ENCODE data around the gene ZCCHC14. TPM values are rescaled to one million over a fixed set of nuclear protein-coding genes. Genes with fewer than 3 reads are reported as not detected.
"Not testable (repeated sequence)": the region's sequence is repeated elsewhere in the genome, so short reads cannot be mapped to it uniquely, and the experiment has no call there.

ZCCHC14 gene
- polyA plus RNA-seq, 4 donors, result 28.3 to 35.5 (median 34.5) TPM

GRCh38 chr16:87389914-87390313 lies 102.9 kb downstream of the ZCCHC14 start:
- DNase-seq (ENCODE audit: low read depth in 4 of 4, low spot score in 3 of 4), result not testable (repeated sequence)

DNA sequence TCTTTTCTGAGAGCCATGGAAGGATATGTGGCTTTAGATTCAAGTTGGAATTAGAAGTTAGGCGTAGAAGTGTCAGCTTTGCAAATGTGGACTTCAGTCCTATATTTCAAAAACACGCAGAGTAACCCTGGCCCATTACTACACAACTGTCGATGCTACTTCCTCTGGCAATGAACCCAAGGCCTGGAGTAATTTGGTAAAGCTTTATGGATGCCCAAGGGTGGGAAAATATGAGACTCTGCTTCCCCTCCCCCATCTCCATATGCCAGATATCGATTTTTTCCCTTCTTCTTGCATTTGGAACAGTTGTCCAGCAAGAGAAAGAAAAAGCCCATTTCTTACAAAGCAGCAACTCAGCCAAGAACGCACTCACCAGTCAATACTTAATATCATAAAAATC lies 103.6 kb downstream of the ZCCHC14 start:
- DNase-seq (ENCODE audit: low read depth in 4 of 4, low spot score in 3 of 4), result no peak

GRCh38 chr16:87388818-87389134 lies 104.0 kb downstream of the ZCCHC14 start:
- no peak for DNase-seq (ENCODE audit: low read depth in 4 of 4, low spot score in 3 of 4)

DNA sequence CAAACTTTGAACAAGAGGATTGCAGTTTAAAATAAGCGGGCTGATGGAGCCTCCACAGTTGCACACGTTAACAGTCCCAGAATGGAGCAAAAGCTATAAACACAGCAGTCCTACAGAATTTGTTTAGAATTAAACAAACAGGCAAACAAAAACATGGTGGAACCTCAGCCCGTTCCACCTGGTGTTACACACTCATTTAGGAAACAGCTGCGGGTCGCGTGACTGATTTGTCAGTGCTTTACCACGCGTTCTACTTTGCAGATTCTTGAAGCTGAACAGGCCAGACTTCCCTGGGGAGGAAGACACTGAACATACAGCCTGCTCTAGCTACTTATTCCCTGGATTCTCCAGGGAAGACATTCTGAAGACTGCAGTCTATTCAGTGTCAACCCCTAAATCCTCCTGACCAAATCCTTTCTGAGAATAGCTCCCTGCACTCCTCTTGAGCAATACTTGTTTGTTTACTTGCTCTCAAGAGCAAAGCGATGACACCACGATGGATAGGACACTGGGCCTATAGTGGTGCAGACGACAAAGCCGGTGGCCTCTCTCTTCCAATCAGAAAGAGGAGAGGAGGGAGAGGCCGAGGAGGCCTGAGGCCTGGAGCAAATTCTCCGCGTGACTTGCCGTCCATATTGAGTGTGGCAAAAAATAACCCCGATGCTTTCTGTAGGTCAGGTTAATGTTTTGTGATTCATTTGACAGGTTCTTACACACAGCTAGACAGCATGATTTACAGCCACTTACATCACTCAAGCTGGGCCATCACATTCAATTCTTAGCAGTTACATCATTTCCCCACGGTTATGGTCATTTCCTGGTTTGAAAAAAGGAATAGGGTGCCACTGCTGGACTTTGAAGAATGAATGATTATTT lies 104.6 kb downstream of the ZCCHC14 start:
- DNase-seq (ENCODE audit: low read depth in 4 of 4, low spot score in 3 of 4), result peak; percentile 91 to 96 (median 94)

DNA sequence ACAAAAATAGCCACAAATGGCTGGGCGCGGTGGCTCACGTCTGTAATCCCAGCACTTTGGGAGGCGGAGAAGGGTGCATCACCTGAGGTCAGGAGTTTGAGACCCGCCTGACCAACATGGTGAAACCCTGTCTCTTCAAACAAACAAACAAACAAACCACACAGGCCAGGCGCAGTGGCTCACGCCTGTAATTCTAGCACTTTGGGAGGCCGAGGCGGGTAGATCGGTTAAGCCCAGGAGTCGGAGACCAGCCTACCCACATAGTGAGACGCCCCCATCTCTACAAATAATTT lies 108.0 kb downstream of the ZCCHC14 start:
- not testable (repeated sequence) for DNase-seq (ENCODE audit: low read depth in 4 of 4, low spot score in 3 of 4)

GRCh38 chr16:87384162-87384874 lies 108.5 kb downstream of the ZCCHC14 start:
- DNase-seq (ENCODE audit: low read depth in 4 of 4, low spot score in 3 of 4), result no peak

DNA sequence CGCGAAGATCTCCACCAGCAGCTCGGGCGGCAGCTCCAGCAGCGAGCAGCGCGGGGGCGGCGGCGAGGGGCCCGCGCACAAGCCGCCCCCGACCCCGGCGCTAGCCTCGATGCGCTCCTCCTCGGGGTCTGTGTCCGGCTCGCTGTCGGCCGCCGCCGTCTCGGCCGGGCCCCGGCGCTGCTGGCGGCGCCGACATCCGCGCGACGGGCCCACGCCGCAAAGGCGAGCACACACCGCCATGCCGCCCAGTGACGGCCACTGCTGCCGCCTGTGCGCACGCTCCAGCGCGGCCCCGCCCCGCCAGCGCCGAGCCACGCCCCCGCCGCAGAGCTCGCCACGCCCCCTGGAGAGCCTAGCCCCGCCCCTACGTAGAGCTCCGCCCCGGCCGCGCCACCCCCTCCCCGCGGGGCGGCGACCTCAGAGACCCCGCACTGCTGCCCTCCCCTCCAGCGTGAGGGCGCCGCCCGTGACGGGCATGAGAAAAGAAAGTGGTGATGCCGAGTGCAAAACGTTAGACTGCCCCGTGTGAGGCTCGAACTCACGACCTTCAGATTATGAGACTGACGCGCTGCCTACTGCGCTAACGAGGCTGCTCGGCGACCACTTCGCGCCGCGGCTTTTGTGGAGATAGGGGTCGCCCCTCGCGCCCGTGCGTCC lies 109.2 kb downstream of the ZCCHC14 start, which contains the start of gene FBXO31:
Gene FBXO31 (minus strand): TSS at position 272 of the 657 bp plus-strand sequence. CDS start 32 bp downstream, at position 240.
- peak; percentile 76 to 85 (median 78) for DNase-seq (ENCODE audit: low read depth in 4 of 4, low spot score in 3 of 4)

DNA sequence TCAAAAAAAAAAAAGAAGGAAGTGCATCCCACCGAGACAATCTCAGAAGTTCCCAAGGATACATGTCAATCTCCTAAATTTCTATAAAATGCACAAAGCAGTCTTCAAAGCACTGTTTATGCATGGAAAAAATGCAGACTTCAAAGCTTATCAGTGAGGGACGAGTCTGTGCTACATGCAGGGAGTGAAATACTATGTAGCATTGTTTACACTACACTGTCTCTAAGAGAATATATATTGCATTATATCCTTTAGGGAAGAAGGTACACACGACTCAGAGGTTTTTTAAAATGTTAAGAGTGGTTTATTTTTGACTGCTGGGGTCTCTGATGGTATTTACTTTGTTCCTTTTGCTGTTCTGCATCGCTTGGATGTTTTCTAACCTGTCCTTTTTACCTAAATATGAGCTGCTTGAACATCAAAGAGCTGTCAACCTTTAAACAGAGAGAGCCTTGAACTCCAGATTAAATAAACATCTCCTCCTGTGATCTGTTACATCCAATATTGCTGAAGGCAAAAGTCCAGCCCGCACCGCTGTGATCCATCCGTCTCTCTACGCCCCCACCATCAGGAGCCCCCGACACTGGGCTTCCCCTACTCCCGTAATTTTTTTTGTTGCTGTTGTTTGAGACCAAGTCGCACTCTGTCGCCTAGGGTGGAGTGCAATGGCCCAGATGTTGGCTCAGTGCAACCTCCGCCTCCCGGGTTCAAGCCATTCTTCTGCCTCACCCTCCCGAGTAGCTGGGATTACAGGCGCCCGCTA lies 110.6 kb downstream of the ZCCHC14 start:
- DNase-seq (ENCODE audit: low read depth in 4 of 4, low spot score in 3 of 4), result no peak

DNA sequence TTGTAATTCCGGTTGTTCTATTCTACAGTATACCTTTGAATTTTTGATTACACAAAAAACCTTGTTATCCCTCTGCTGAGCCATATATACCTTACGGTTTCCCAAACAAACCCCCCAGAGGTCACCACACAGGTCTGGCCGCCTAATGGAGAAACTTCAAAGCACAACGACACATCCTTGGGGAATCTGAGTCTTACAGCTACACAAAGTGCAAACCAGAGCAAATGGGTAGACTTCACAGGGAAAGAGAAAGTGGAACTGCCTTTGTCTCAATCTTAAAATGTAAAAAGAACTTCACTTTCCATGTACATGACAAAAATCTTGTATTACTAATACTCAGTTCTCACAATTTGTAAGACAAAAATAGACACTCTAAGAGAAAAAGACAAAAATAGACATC lies 111.9 kb downstream of the ZCCHC14 start:
- no peak for DNase-seq (ENCODE audit: low read depth in 4 of 4, low spot score in 3 of 4)

DNA sequence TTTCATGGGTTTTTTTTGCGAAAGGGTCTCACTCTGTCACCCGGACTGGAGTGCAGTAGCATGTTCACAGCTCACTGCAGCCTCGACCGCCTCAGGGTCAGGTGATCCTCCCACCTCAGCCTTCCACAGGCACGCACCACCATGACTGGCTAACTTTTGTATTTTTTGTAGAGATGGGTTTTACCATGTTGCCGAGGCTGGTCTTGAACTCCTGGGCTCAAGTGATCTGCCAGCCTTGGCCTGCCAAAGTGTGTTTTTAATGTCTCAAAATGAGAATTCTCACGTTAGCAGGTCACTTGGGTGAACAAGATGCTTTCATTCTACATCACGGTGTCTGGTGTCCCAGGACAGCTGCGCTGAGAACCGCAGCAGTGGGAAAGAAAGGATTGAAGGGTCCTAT lies 112.4 kb downstream of the ZCCHC14 start:
- no peak for DNase-seq (ENCODE audit: low read depth in 4 of 4, low spot score in 3 of 4)

DNA sequence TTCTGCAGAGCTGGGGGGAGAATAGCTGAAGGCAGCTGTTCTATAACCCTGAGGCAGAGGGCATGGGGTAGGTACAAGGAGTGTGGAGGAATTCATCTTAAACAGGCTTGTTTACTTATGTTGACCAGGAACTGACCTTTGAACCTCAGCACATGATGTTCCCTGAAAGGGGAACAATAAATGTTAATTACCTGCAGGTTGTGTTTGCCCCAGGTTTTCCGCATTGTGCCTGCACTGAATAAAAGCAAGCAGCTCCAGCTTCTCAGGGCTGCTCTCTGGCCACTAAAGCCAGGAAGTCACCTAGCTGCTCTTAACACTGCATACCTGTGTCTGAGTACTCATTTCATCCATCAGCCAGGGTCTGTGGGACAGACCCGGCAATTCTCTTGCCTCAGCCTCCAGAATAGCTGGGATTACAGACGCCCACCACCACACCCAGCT lies 113.5 kb downstream of the ZCCHC14 start:
- not testable (repeated sequence) for DNase-seq (ENCODE audit: low read depth in 4 of 4, low spot score in 3 of 4)

DNA sequence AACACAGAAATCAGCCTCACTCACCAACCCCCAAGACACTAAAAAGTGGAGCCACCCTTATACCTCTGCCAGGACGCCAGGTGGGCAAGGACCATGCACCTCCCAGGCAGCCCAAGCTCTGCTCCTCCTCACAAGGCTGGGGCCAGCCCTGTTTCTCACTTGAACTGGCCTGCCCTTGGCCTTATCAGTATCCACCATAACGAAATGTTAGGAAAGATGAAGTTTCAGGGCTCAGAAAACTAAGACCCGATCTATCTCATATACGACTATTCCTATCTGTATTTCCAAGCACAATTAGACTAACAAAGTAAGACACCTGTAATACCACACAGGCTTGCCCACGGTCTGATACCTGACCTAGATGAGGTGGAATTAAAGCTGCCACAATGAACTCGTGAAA lies 116.2 kb downstream of the ZCCHC14 start:
- DNase-seq (ENCODE audit: low read depth in 4 of 4, low spot score in 3 of 4), result no peak

DNA sequence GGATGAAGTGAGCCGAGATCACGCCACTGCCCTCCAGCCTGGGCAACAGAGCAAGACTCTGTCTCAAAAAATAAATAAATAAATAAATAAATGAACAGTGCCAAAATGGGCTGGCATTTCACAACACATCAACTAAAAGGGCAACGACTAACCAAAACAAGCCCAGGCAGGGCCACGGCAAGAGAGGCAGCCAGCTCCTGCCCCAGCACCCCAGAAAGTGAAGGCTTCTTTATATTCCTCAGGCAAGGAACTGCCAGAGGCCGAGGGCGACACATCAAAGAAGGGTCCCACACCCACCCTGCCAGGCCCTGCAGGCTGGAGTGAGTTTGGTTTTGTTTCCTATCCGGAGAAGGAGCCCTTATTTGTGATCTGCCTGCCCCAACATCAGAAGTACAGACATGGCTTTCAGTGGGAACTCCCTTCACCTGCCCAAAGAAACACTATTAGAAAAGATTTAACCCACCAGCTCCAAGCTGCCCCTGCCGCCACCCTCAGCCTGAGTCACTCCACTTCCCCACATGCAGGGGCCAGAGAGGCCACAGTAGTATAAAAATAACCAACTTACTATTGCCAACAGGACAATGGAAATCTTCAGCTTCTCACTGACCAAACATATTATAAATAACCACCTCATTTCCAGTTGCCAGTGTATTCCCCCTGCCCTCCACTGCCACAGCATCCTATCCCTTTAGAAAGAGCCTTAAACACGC lies 117.2 kb downstream of the ZCCHC14 start:
- no peak for DNase-seq (ENCODE audit: low read depth in 4 of 4, low spot score in 3 of 4)

GRCh38 chr16:87374313-87374712 lies 118.5 kb downstream of the ZCCHC14 start:
- DNase-seq (ENCODE audit: low read depth in 4 of 4, low spot score in 3 of 4), result no peak

DNA sequence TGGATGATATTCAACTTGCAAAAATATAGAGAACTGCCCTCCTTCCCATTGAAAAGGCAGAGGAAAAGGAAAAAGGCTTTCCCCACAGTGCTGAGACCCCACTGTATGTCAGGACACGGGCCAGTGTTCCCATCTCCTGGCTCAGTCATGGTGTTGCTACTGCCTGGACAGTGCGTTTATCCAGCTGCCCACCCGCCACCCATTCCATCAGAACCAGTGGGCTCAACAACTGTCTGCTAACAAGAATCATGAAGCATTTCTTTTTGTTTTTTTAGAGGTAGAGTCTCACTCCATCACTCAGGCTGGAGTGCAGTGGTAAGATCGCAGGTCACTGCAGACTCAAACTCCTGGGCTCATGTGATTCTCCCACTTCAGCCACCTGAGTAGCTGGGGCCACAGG lies 120.5 kb downstream of the ZCCHC14 start:
- DNase-seq (ENCODE audit: low read depth in 4 of 4, low spot score in 3 of 4), result no peak

- no peak for DNase-seq (ENCODE audit: low read depth in 4 of 4, low spot score in 3 of 4)
Measured at GRCh38 chr16:87371261-87371866, 121.5 kb downstream of the ZCCHC14 start.

DNA sequence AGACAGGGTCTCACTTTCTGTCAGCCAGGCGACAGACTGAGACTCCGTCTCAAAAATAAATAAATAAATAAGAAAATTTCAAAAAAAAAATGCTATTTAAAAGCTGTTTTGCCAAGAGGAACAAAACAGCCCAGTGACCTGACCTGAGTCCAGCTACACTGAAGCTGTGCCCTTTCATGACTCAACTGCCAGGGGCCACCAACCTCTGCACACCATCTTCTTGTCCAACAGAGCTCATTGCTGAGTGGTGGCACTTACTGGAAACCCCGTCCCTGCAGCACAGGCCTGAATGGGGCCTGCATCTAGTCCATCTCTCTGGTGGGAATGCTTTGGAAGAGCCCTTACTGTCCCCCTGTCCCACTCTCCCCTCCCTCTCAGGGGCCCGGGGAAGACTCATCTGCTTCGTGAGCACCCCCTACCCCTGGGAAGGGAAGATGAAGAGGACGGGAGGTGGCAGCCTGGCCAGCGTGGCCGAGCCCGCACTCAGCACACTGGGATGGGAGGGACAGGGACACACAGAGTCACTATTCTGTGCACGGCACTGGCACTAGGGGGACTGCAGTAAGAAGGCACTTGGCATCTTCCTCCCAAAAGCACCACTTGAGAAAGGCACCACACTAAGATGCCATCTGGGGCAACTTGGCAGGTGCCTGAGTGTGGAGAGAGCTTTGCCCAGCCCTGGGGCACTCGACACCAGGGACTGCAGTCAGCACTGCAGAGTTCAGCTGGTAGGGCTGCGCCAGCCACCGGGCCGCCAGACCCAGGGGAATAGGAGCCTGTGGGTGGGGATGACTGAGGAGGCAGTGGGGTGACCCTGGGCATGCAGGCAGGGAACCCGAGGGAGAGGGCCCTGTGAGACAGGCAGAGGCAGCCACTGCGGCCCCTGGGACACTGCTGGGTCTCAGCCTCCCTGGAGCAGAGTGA lies 122.8 kb downstream of the ZCCHC14 start:
- DNase-seq (ENCODE audit: low read depth in 4 of 4, low spot score in 3 of 4), result no peak

- no peak for DNase-seq (ENCODE audit: low read depth in 4 of 4, low spot score in 3 of 4)
Measured at GRCh38 chr16:87369117-87369765, 123.6 kb downstream of the ZCCHC14 start.

All from left renal pelvis (tissue), 4 donors.